ENCODE results near the gene SINHCAF.

- TF ChIP-seq CTCF (IDR thresholded peaks at IDR 0.05 in 4 of 5, conservative IDR thresholded peaks at IDR 0.05 in 1 of 5), result no peak
- no peak for TF ChIP-seq POLR2A (IDR thresholded peaks at IDR 0.05)
Measured at GRCh38 chr12:31371256-31371620, 45.3 kb upstream of the SINHCAF start.

All from gastrocnemius medialis (tissue), 4 donors.